IMR-90 (cell line): ENCODE measurements around the gene TMEM163. TPM values are rescaled to one million over a fixed set of nuclear protein-coding genes. Genes with fewer than 3 reads are reported as not detected.

Source experiments
- ATAC-seq: fragments of 200-7000 bp; cut with Tn5 transposase; 2 replicates; pipeline ENCODE4 v1.9.1; 2020; ENCODE audit warnings: low read depth, mild to moderate bottlenecking, moderate library complexity
- BruUV-seq: library from RNA; stranded (reverse); fragments of 400-500 nt; replicated peaks from 2 replicates; lab custom pipeline; 2021; lab: Mats Ljungman, UMichigan
- CTCF ChIA-PET: fragments of 300-600 bp; formaldehyde crosslinking; extraction: SDS; loops from one replicate; lab custom pipeline; 2021; ENCODE audit warnings: antibody characterized with exemption; lab: Yijun Ruan, JAX
- POLR2A ChIA-PET: fragments of 300-600 bp; sonication (Branson Sonifier 250); formaldehyde crosslinking; loops from one replicate; lab custom pipeline; 2022; ENCODE audit warnings: antibody characterized with exemption; ENCODE audit not compliant: unreplicated experiment; lab: Charles Lee
- DNase-seq: peaks from one replicate; pipeline ENCODE4 v3.0.0; 2013
- H2AFZ ChIP-seq: replicated peaks from 2 replicates; pipeline ENCODE3; 2013; ENCODE audit warnings: low read length, mild to moderate bottlenecking; ENCODE audit not compliant: poor library complexity
- H2AK5ac ChIP-seq: 2 replicates; pipeline ENCODE4 v1.6.1; 2013; ENCODE audit warnings: low read depth, low read length, inconsistent platforms
- H2AK9ac ChIP-seq: replicated peaks from 2 replicates; pipeline ENCODE3; 2013; ENCODE audit warnings: mild to moderate bottlenecking, low read depth, low read length, moderate library complexity; ENCODE audit not compliant: poor library complexity
- H2BK120ac ChIP-seq: 2 replicates; pipeline ENCODE4 v1.6.1; 2013; ENCODE audit warnings: low read depth, low read length, inconsistent platforms
- H2BK15ac ChIP-seq: 3 replicates; pipeline ENCODE4 v1.6.1; 2013; ENCODE audit warnings: low read depth, low read length, inconsistent platforms
- H2BK20ac ChIP-seq: 2 replicates; pipeline ENCODE4 v1.6.1; 2013; ENCODE audit warnings: low read depth, mild to moderate bottlenecking, inconsistent platforms, low read length, moderate library complexity
- H2BK5ac ChIP-seq: 2 replicates; pipeline ENCODE4 v1.6.1; 2013; ENCODE audit warnings: mild to moderate bottlenecking, low read depth, low read length, inconsistent platforms; ENCODE audit not compliant: poor library complexity, severe bottlenecking
- H3K14ac ChIP-seq: replicated peaks from 2 replicates; pipeline ENCODE4 v1.6.1; 2013; ENCODE audit warnings: low read depth, low read length, inconsistent platforms
- H3K18ac ChIP-seq: 2 replicates; pipeline ENCODE4 v1.6.1; 2013; ENCODE audit warnings: low read depth, low read length, control low read depth
- H3K23ac ChIP-seq: 2 replicates; pipeline ENCODE4 v1.6.1; 2013; ENCODE audit warnings: low read depth, low read length, inconsistent platforms
- H3K27ac ChIP-seq: 2 replicates; pipeline ENCODE4 v1.5.1; 2013; ENCODE audit warnings: mild to moderate bottlenecking, control low read depth, low read length; ENCODE audit not compliant: insufficient read depth
- H3K27me3 ChIP-seq: 2 replicates; pipeline ENCODE4 v1.6.1; 2013; ENCODE audit warnings: low read length; ENCODE audit not compliant: control insufficient read depth, insufficient read depth
- H3K36me3 ChIP-seq: 2 replicates; pipeline ENCODE4 v1.6.1; 2013; ENCODE audit warnings: low read length, mixed read lengths; ENCODE audit not compliant: control insufficient read depth, insufficient read depth
- H3K4ac ChIP-seq: 2 replicates; pipeline ENCODE4 v1.6.1; 2013; ENCODE audit warnings: low read depth, low read length, inconsistent platforms
- H3K4me1 ChIP-seq: 2 replicates; pipeline ENCODE4 v1.6.1; 2013; ENCODE audit warnings: low read length, mixed read lengths; ENCODE audit not compliant: control insufficient read depth, insufficient read depth
- H3K4me2 ChIP-seq: 2 replicates; pipeline ENCODE4 v1.6.1; 2013; ENCODE audit warnings: low read depth, mild to moderate bottlenecking, control low read depth, low read length, moderate library complexity
- H3K4me3 ChIP-seq: 2 replicates; pipeline ENCODE4 v1.5.1; 2013; ENCODE audit warnings: low read depth, mild to moderate bottlenecking, control low read depth, low read length, moderate library complexity; ENCODE audit not compliant: insufficient read depth
- H3K56ac ChIP-seq: 2 replicates; pipeline ENCODE4 v1.6.1; 2013; ENCODE audit warnings: low read length, inconsistent platforms; ENCODE audit not compliant: insufficient read depth; ENCODE audit errors: extremely low read depth
- H3K79me1 ChIP-seq, 2 experiments: 2 replicates each; pipeline ENCODE4 v1.6.1; 2013; ENCODE audit warnings: low read length in 2 of 2, inconsistent platforms in 1 of 2, low read depth in 1 of 2
- H3K9ac ChIP-seq: 2 replicates; pipeline ENCODE4 v1.6.1; 2013; ENCODE audit warnings: low read depth, low read length, control low read depth
- H3K9me1 ChIP-seq: 2 replicates; pipeline ENCODE4 v1.6.1; 2013; ENCODE audit warnings: low read length, inconsistent platforms; ENCODE audit not compliant: insufficient read depth
- H3K9me3 ChIP-seq: 2 replicates; pipeline ENCODE4 v1.6.1; 2013; ENCODE audit warnings: low read length; ENCODE audit not compliant: control insufficient read depth, insufficient read depth
- H4K20me1 ChIP-seq: 2 replicates; pipeline ENCODE4 v1.6.1; 2013; ENCODE audit warnings: low read length, inconsistent platforms; ENCODE audit not compliant: insufficient read depth
- H4K5ac ChIP-seq: 2 replicates; pipeline ENCODE4 v1.6.1; 2013; ENCODE audit warnings: mild to moderate bottlenecking, low read depth, low read length, control low read depth
- H4K8ac ChIP-seq, 2 experiments: 2 replicates each; pipeline ENCODE4 v1.6.1; 2013; ENCODE audit warnings: low read depth in 2 of 2, low read length in 2 of 2, control low read depth in 1 of 2, inconsistent platforms in 1 of 2
- H4K91ac ChIP-seq: 2 replicates; pipeline ENCODE4 v1.6.1; 2013; ENCODE audit warnings: low read depth, low read length, inconsistent platforms; ENCODE audit not compliant: insufficient read depth
- BHLHE40 ChIP-seq: fragments of 150-350 bp; IDR thresholded peaks from 2 replicates; pipeline ENCODE4 v1.6.1; 2016; ENCODE audit warnings: mild to moderate bottlenecking, low read depth, low read length
- CEBPB ChIP-seq: IDR thresholded peaks from 2 replicates; pipeline ENCODE4 v1.6.1; 2012; ENCODE audit warnings: low read depth, low read length, improper control_type of control experiment
- CHD1 ChIP-seq: IDR thresholded peaks from 2 replicates; pipeline ENCODE4 v1.6.1; 2012; ENCODE audit warnings: low read depth, low read length, improper control_type of control experiment
- MAFK ChIP-seq: IDR thresholded peaks from 2 replicates; pipeline ENCODE4 v1.6.1; 2012; ENCODE audit warnings: low read depth, low read length, improper control_type of control experiment
- MAZ ChIP-seq: IDR thresholded peaks from 2 replicates; pipeline ENCODE4 v1.6.1; 2012; ENCODE audit warnings: low read depth, mild to moderate bottlenecking, low read length, improper control_type of control experiment, moderate library complexity, borderline replicate concordance
- MXI1 ChIP-seq: IDR thresholded peaks from 2 replicates; pipeline ENCODE4 v1.6.1; 2012; ENCODE audit warnings: low read depth, mild to moderate bottlenecking, low read length, moderate library complexity, borderline replicate concordance
- NFE2L2 ChIP-seq: fragments of 150-350 bp; IDR thresholded peaks from 2 replicates; pipeline ENCODE4 v1.6.1; 2016; ENCODE audit warnings: low read depth, mild to moderate bottlenecking, low read length
- POLR2A ChIP-seq: IDR thresholded peaks from 2 replicates; pipeline ENCODE4 v1.6.1; 2012; ENCODE audit warnings: mild to moderate bottlenecking, low read depth, low read length
- RAD21 ChIP-seq: IDR thresholded peaks from 2 replicates; pipeline ENCODE4 v1.6.1; 2012; ENCODE audit warnings: low read length, improper control_type of control experiment
- RCOR1 ChIP-seq: IDR thresholded peaks from 2 replicates; pipeline ENCODE4 v1.6.1; 2012; ENCODE audit warnings: mild to moderate bottlenecking, low read length, improper control_type of control experiment; ENCODE audit not compliant: insufficient replicate concordance
- SMC3 ChIP-seq: fragments of 150-350 bp; IDR thresholded peaks from 2 replicates; pipeline ENCODE4 v1.6.1; 2016; ENCODE audit warnings: low read depth, mild to moderate bottlenecking, antibody characterized with exemption, low read length, moderate library complexity
- WGBS, 2 experiments: methylation state at CpG; one replicate each; pipeline versions ENCODE4 v1.1.5 to v1.1.7; 2013; ENCODE audit warnings: missing lambda C conversion rate in 2 of 2; ENCODE audit not compliant: insufficient read length in 1 of 2; ENCODE audit errors: extremely low coverage in 2 of 2; 5-methylcytosine and 5-hydroxymethylcytosine counted together
- dilution Hi-C: fragments of 300-500 bp; cut with HindIII; formaldehyde crosslinking; loops from one replicate; pipeline ENCODE4 v1.14.3; 2018; ENCODE audit warnings: low sequenced_read_pairs; ENCODE audit not compliant: unreplicated experiment
- in situ Hi-C: fragments of 300-500 bp; cut with MboI; formaldehyde crosslinking; loops from 3 replicates; pipeline ENCODE4 v1.14.3; 2019; ENCODE audit warnings: low sequenced_read_pairs, inconsistent platforms, mixed read lengths
- intact Hi-C: fragments of 100-400 bp; cut with micrococcal nuclease; formaldehyde crosslinking; loops from 2 replicates; pipeline ENCODE4 v1.10.0; 2022
- polyA plus RNA-seq, 3 experiments: library from polyadenylated mRNA; depleted of rRNA; stranded (reverse); fragments of >200 nt; gene quantifications; 2 replicates each; pipeline ENCODE4 v1.2.3, GENCODE V29; 2012; ENCODE audit warnings: low replicate concordance in 1 of 3
- total RNA-seq: library from RNA; depleted of rRNA; stranded (reverse); fragments of >200 nt; gene quantifications from 2 replicates; pipeline ENCODE4 v1.2.3, GENCODE V29; 2012
- TF ChIP-seq, protein P1 (sequence below): fragments of 150-350 bp; IDR thresholded peaks from 2 replicates; pipeline ENCODE4 v1.6.1; 2017; ENCODE audit warnings: mild to moderate bottlenecking, antibody characterized with exemption, low read length, low read depth

Gene TMEM163
- total and polyA plus RNA-seq, 2 of the 4 experiments (the other 2 are of a cell fraction), result not detected

DNA sequence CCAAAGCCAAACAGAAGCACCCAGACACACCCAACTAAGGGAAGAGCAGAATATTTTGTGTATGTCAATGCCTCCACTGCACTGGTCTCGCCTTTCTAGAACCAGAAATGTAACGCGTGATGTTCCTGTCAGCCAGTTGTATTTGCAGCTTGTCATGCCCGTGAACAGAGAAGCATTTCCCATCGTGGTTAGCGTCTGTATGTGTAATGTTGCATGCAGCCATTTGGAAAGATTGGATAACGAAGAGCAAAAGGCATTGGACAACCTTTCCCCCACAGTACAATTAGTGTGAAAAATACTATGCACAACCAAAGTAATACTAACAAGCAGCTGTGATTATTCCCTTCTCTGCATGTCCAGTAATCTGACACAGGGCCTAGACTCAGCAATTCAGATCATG lies 140.5 kb downstream of the TMEM163 start:
- H3K4me1 ChIP-seq, result no peaks in the 10 kb centered on the region
- no peak overlapping the region for H4K5ac ChIP-seq
- no peak overlapping the region for H3K9ac ChIP-seq
- H3K27ac ChIP-seq, result no peak overlapping the region
- H2AFZ ChIP-seq, result no peak overlapping the region
- no peaks in the 10 kb centered on the region for H4K20me1 ChIP-seq
- DNase-seq, result no peak
- intact Hi-C loops, result no loop called here
- no peak overlapping the region for H3K23ac ChIP-seq
- CTCF ChIA-PET, result no interaction called here
- WGBS, 2 experiments, result no CpG with 5 or more reads among the region's 7 CpGs
- TF ChIP-seq SMC3 (no peak), RAD21 (no peak), BHLHE40 (no peak), CHD1 (no peak), POLR2A (no peak), NFE2L2 (no peak), MAZ (no peak), RCOR1 (no peak), MXI1 (no peak), MAFK (no peak), CEBPB (no peak)
- TF ChIP-seq, protein P1, sequence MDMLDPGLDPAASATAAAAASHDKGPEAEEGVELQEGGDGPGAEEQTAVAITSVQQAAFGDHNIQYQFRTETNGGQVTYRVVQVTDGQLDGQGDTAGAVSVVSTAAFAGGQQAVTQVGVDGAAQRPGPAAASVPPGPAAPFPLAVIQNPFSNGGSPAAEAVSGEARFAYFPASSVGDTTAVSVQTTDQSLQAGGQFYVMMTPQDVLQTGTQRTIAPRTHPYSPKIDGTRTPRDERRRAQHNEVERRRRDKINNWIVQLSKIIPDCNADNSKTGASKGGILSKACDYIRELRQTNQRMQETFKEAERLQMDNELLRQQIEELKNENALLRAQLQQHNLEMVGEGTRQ, result no peak
- H2BK120ac ChIP-seq, result no peak overlapping the region
- H4K91ac ChIP-seq, result no peak overlapping the region
- H3K18ac ChIP-seq, result no peak overlapping the region
- no peak overlapping the region for H3K14ac ChIP-seq
- dilution Hi-C loops, result no loop called here
- H3K79me1 ChIP-seq, result no peaks in the 10 kb centered on the region
- H2BK5ac ChIP-seq, result no peak overlapping the region
- in situ Hi-C loops, result no loop called here
- H3K27me3 ChIP-seq, result peaks cover 8% of the 10 kb centered on the region
- H3K9me1 ChIP-seq, result no peaks in the 10 kb centered on the region
- H3K4me2 ChIP-seq, result no peak overlapping the region
- no peak overlapping the region for H2BK20ac ChIP-seq
- H4K8ac ChIP-seq, result no peak overlapping the region
- H2AK5ac ChIP-seq, result no peak overlapping the region
- no peak for ATAC-seq
- no peak overlapping the region for H3K56ac ChIP-seq
- POLR2A ChIA-PET, result no interaction called here
- H2AK9ac ChIP-seq, result no peak overlapping the region
- no TSS peak for BruUV-seq
- H2BK15ac ChIP-seq, result no peak overlapping the region
- H3K4me3 ChIP-seq, result no peak overlapping the region
- H3K36me3 ChIP-seq, result no peaks in the 10 kb centered on the region
- H3K9me3 ChIP-seq, result no peaks in the 10 kb centered on the region
- H3K4ac ChIP-seq, result no peak overlapping the region
